K562 (cell line): Measurements from ENCODE around the gene CACNA2D2. TPM values are rescaled to one million over a fixed set of nuclear protein-coding genes. Genes with fewer than 3 reads are reported as not detected.

Experiments
- CHCHD3 ChIP-seq: fragments of 250-450 bp; sonication (Bioruptor Pico); IDR thresholded peaks from 2 replicates; pipeline ENCODE4 v2.1.2; 2022; ENCODE audit warnings: mild to moderate bottlenecking
- HINFP ChIP-seq: fragments of 450-650 bp; conservative IDR thresholded peaks from 2 replicates; pipeline ENCODE4 v1.6.1; 2016; ENCODE audit warnings: missing genetic modification characterization, low read depth, mild to moderate bottlenecking, control low read depth, missing compliant biosample characterization
- HMG20A ChIP-seq: fragments of 450-650 bp; formaldehyde crosslinking; conservative IDR thresholded peaks from 2 replicates; pipeline ENCODE4 v1.4.0; 2020; ENCODE audit warnings: mild to moderate bottlenecking, mixed read lengths
- HOMEZ ChIP-seq: fragments of 250-450 bp; sonication (Bioruptor Pico); IDR thresholded peaks from 2 replicates; pipeline ENCODE4 v1.4.0; 2020; ENCODE audit warnings: mild to moderate bottlenecking, moderate library complexity
- HSF4 ChIP-seq: fragments of 250-450 bp; sonication (Bioruptor Pico); IDR thresholded peaks from 2 replicates; pipeline ENCODE4 v2.1.2; 2022; ENCODE audit warnings: mild to moderate bottlenecking, moderate library complexity, borderline replicate concordance
- KLF1 ChIP-seq: fragments of 450-650 bp; IDR thresholded peaks from 2 replicates; pipeline ENCODE4 v1.6.1; 2016; ENCODE audit warnings: missing genetic modification characterization, missing compliant biosample characterization
- MBD1 ChIP-seq: fragments of 250-450 bp; sonication (Bioruptor Pico); IDR thresholded peaks from 2 replicates; pipeline ENCODE4 v1.8.0; 2022; ENCODE audit warnings: inconsistent platforms
- MXD1 ChIP-seq: fragments of 250-450 bp; sonication (Bioruptor Pico); IDR thresholded peaks from 2 replicates; pipeline ENCODE4 v1.8.0; 2021; ENCODE audit warnings: borderline replicate concordance, mild to moderate bottlenecking, moderate library complexity; ENCODE audit not compliant: poor library complexity, severe bottlenecking
- NR1H2 ChIP-seq: sonication (generic); formaldehyde crosslinking; IDR thresholded peaks from 2 replicates; pipeline ENCODE4 v1.4.0; 2020; ENCODE audit warnings: mild to moderate bottlenecking, missing genetic modification reagents
- PHF20 ChIP-seq: fragments of 450-650 bp; IDR thresholded peaks from 2 replicates; pipeline ENCODE4 v1.6.1; 2018; ENCODE audit not compliant: partially characterized antibody
- PTTG1 ChIP-seq: fragments of 450-650 bp; IDR thresholded peaks from 2 replicates; pipeline ENCODE4 v1.6.1; 2016; ENCODE audit warnings: low read depth, mild to moderate bottlenecking, missing genetic modification characterization, missing compliant biosample characterization
- RAD21 ChIP-seq, 2 experiments: fragments of 250-450 bp in 1 of 2; fragments of 450-650 bp in 1 of 2; sonication (Bioruptor Pico) in 1 of 2; formaldehyde crosslinking in 1 of 2; IDR thresholded peaks in 1 of 2; conservative IDR thresholded peaks in 1 of 2; 2 replicates each; pipeline versions ENCODE4 v1.4.0 to v1.8.0; 2020 to 2022; ENCODE audit warnings: mild to moderate bottlenecking in 2 of 2, moderate library complexity in 1 of 2
- RBFOX2 ChIP-seq: fragments of 200-400 bp; formaldehyde crosslinking; IDR thresholded peaks from 2 replicates; pipeline ENCODE4 v1.6.1; 2017; ENCODE audit warnings: low read depth, mild to moderate bottlenecking, low read length, moderate library complexity
- RNF2 ChIP-seq: sonication (generic); IDR thresholded peaks from 2 replicates; pipeline ENCODE4 v1.6.1; 2016
- SETDB1 ChIP-seq: IDR thresholded peaks from one replicate; pipeline ENCODE4 v1.6.1; 2012; ENCODE audit warnings: low read length, control low read depth, inconsistent platforms
- TCF7L2 ChIP-seq: fragments of 150-350 bp; IDR thresholded peaks from 2 replicates; pipeline ENCODE4 v1.6.1; 2016; ENCODE audit warnings: low read depth, mild to moderate bottlenecking, low read length, moderate library complexity
- XRCC4 ChIP-seq: IDR thresholded peaks from one replicate; pipeline ENCODE4 v1.6.1; 2011; ENCODE audit not compliant: insufficient read depth, insufficient read length; ENCODE audit errors: extremely low read depth
- ZBTB17 ChIP-seq: fragments of 450-650 bp; formaldehyde crosslinking; IDR thresholded peaks from 2 replicates; pipeline ENCODE4 v1.4.0; 2020; ENCODE audit warnings: mild to moderate bottlenecking
- ZNF263 ChIP-seq: sonication (generic); formaldehyde crosslinking; IDR thresholded peaks from 2 replicates; pipeline ENCODE4 v1.8.0; 2022; ENCODE audit warnings: mild to moderate bottlenecking, missing genetic modification reagents, borderline replicate concordance
- ZNF280A ChIP-seq: fragments of 450-650 bp; IDR thresholded peaks from 2 replicates; pipeline ENCODE4 v1.6.1; 2018; ENCODE audit warnings: mild to moderate bottlenecking, low read depth; ENCODE audit not compliant: partially characterized antibody
- ZNF586 ChIP-seq: fragments of 450-650 bp; formaldehyde crosslinking; conservative IDR thresholded peaks from 2 replicates; pipeline ENCODE4 v1.4.0; 2020; ENCODE audit warnings: mild to moderate bottlenecking, moderate library complexity
- polyA plus RNA-seq, 8 experiments: library from polyadenylated mRNA; depleted of rRNA in 4 of 8; stranded (reverse) in 5 of 8; unstranded in 3 of 8; fragments of >200 nt; fragmentation: Nextera tagmentation in 2 of 8; fragmentation: Illumina TruSeq in 1 of 8; extraction: Ambion mirVana in 2 of 8; extraction: Trizol in 1 of 8; gene quantifications; 2 replicates each; pipeline versions ENCODE4 v1.2.1 to v1.2.3, GENCODE V29; 2011 to 2014; ENCODE audit warnings: inconsistent platforms in 1 of 8, missing spikeins in 1 of 8
- total RNA-seq, 7 experiments: library from RNA; depleted of rRNA in 6 of 7; stranded (reverse); fragments of >200 nt in 6 of 7; fragmentation: Illumina TruSeq in 2 of 7; extraction: Trizol in 2 of 7; gene quantifications; 2 replicates each; pipeline versions ENCODE4 v1.2.1 to v1.2.3, GENCODE V29; 2011 to 2021; ENCODE audit warnings: low replicate concordance in 1 of 7

The CACNA2D2 gene
- total and polyA plus RNA-seq, 9 of the 15 experiments (the other 6 are each of a cell fraction or from before 2014, with no cell fraction given), result 0.11 to 0.58 (median 0.36) TPM; not detected in 2

- TF ChIP-seq HINFP (tag) (no peak), ZBTB17 (CRISPR knock-in tag) (peak; percentile 72; the same call in 1 of the 2 replicates), NR1H2 (CRISPR knock-in tag) (peak; percentile 51; the same call in 1 of the 2 replicates), MBD1 (CRISPR knock-in tag) (no peak), KLF1 (tag) (no peak), MXD1 (CRISPR knock-in tag) (no peak), RBFOX2 (peak; percentile 84), CHCHD3 (CRISPR knock-in tag) (no peak), SETDB1 (no peak), ZNF586 (CRISPR knock-in tag) (no peak), TCF7L2 (no peak), HMG20A (no peak), RNF2 (no peak; the same call in 1 of the 2 replicates), XRCC4 (no peak), ZNF263 (peak; percentile 53; the same call in 1 of the 2 replicates), HOMEZ (CRISPR knock-in tag) (no peak), PTTG1 (tag) (no peak), HSF4 (CRISPR knock-in tag) (no peak), ZNF280A (no peak), PHF20 (peak; percentile 70), RAD21 (CRISPR knock-in tag; conservative IDR thresholded peaks at IDR 0.05 in 1 of 2, IDR thresholded peaks at IDR 0.05 in 1 of 2) (no peak)
Observed at GRCh38 chr3:50350527-50351322, 152.7 kb downstream of the CACNA2D2 start, which contains the start of the genes CYB561D2 and NPRL2 (continued).
